ENCODE results near the gene TTC6.

Gene TTC6

DNA sequence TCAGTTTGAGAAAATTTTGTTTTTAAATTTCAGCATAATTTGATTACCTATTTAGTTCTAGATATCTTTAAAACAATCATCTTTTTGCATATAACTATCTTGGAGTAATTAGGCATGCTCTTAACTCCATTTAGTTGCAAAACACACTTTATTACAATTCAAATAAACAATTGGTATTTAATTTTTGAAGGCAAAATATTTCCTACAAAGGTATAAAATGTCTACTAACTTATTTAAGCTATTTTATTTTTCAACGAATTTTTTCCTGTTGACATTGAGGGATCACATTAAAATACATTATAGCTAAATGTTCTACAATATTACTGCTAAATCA is 8.7 kb upstream of the TTC6 start:
- no peak for DNase-seq

DNA sequence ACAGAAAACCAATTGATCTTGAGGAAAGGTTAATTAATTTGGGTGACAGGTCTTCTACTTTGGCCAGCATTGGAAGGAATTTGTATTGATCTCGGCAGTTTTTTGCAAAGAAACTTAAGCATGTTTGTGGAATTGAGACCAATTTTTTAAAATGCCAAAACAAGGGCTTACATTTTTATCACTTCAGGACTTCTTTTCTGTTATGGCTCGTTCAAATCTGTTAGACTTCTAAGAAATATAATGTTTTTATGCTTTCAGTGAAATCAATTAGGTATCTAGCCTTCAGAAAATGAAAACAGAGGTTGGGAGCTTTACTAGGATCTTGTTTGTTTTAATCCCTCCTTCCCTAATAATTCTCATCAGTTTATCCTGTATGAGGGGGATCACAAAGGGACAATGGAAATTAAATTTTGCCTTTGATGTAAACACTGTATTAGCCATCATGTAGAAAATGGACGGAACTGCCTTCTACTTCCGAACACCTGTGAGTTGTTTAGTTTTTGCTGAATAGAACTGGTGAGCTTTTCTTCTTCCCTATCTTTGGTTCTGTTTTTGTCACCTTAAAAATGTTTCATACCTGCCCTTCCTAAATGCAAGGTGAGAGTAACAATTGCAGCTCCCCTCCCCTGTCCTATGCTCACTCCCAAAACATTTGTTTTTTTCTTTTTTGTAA is 8.2 kb upstream of the TTC6 start:
- no peak for DNase-seq

DNA sequence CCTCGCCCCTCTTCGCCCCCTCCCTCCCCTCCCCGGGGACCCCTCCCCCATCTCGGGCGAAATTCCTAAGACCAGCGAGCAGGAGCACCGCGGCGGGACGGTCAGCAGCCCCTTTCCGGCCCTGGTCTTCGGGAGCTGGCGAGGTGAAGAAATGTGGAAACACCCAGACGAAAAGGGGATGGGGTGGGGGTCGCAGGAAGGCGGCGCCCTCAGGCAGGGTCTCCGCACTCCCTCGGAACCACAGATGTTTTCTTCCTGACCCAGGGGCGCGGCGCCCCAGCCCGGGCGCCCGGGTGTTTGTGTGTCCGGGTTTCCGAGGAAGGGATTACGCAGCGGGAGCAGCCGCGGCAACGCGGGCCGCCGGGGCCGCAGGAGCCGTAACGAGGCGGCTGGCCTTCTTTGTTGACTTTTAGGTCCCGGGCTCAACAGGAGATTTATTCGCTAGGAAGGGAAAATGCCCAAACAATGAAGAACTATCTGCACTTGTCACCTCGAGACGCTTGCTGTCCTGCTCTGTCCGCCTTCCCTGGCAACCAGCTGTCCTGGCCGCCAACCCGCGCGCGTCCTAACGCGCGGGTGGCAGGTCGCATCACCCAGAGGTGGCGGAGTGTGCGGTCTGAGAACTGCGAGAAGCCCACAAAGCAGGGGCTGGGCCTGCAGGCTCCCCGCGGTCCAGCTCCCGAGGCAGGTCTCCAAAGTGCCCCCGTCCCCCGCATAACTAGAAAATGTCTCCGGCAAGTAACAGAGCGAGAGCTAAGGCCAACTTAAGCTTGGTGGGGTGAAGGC is 7.4 kb upstream of the TTC6 start:
- DNase-seq = no peak

DNA sequence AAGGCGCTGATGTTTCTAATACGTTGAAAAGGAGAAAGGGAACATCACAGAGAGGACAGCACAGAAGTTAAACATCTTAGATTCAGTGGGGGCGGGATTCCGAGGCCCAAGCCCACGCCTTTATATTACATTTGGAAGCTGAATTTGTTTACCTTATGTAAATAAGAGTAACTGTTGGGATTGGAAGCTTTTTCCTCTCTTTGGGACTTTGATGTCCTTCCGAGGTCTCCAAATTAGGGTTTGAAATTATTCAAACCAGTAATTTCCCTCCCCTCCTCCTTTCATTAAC is 6.8 kb upstream of the TTC6 start:
- DNase-seq = no peak

DNA sequence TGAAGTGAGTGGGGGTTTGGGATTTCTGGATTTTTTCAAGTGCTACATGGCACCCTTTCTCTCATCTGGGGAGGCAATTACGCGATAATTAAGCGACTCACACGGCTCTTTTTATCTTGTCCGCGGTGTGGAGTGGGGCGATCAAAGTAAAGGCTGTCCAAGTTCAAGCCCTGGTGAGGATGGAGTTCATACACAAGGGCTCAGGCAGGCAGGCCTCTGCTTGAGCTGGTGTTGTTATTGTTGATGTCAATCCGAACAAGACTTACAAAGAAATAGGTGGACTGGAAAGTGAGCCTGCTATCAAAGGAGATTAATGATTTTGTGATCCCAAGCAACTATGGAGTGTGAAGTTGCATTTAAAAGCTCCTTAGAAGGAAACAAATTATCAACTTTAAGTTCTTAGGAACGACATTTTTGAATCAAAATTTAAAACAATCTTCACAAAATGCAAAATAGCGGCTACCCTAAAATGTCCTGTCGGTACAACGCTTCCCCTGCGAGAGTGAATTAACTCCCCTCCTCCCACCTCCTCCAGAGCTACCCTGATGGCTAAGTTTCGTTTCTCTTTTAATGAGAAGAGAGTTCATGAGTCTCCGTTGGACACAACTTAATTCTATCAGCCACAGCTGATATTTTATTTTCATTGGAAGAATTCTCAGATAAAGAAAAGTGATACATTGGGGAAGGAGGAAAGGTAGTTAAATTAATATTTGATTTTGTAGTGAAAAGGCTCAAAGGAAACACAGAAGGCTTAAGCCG is 6.3 kb upstream of the TTC6 start:
- no peak for DNase-seq

DNA sequence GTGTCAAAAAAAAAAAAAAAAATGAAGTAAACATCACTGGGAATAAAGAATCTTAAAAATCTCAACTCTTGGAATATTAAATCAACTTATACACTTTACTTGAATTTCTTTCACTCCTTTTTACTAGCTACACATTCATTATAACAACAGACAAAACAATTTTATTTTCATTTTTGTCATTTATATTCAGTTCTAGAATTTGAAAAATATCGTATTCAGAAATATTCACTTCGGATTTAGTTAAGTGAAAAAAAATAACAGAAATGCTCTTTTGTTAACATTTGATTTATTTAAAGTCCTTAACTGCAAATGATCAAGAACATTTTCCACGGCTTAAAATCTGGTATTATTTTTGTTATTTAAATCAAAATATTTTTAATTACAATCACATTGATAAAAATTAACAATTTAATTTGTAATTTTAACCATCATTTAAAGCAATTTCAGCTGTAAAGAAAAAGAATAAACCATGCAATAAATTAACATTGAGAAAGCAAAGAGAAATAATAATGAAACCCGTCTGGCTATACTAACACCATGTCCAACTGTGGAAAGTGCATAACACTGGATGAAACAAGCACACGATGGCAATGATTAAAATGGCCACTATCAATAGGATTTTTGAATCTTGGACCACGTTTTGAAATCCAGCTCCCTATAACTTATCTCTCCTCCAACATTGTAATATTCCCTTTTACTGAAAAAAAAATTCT is 5.6 kb upstream of the TTC6 start:
- no peak for DNase-seq

DNA sequence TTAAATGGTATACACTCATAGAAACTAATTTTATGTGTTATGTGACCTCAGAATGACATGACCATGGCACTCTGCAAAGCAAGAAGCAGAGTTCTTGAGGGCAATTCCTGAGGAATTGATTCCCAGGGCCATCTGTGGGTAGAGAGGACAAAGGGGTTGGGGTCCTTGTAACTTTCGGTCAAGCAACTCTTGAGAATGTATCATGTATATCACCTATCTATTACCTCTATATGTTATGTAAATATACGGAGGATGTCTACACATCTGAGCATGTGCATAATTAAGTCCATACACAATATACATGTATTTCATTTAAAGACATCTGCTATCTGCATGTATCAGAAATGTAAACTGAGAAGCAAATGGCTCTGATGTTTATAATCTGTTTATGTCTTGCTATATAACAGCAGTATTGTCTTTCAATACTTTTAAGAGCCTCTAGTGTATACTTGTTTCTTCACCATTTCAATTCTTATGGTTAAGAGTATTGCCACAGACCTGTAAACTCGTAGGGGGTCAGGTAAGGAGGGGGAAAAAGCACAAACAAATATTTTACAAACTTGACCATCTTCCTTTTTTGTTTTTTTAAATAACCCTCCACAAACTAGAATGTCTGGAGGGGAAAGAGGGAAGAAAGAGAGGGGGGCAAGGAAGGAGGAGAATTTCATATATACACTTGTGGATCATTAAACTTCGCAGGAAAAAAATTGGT is 4.8 kb upstream of the TTC6 start:
- no peak for DNase-seq

DNA sequence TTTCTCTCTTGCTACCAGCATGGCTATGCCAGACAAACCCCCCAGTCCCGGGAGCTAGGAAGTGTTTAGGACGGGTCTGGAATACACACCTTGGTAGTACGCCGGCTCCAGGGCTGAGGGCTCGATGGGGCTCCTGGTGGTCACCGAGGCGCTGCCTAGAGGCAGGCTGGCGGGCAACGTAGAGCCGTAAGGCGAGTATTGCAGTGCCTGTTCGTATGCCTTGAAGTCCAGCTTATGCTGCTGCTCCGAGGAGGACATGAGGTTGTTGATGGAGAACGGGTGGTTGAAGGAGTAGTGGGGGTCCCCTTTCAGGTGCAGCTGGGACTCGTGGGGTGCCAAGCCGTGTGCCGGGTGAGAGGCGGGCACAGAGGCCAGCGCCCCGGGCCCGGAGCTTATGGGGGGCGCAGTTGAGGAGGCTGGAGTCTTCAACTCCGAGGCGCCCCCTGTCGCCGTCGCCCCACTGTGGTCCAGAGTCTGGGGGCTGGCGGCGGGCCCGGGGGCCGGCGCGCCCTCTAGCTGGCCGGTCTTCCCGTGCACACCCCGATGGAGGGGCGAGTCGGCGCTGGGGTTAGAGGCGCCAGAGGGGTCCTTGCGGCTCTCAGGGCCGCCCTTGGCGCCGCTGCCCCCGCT is 4.0 kb upstream of the TTC6 start:
- DNase-seq = no peak

DNA sequence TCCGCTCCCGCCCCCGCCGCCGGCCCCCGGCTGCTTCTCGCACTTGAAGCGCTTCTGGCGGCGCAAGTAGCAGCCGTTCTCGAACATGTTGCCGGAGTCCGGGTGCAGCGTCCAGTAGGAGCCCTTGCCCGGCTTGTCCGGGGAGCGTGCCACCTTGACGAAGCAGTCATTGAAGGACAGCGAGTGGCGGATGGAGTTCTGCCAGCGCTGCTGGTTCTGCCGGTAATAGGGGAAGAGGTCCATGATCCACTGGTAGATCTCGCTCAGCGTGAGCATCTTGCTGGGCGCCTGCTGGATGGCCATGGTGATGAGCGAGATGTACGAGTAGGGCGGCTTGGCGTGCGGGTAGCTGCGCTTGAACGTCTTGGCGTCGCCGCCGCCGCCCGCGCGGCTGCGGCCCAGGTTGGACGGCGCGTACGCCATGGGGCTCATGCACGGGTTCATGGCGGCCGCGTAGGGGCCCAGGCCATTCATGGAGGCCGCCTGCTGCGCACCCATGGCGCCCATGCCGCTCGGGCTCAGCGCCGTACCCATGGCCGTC is 3.4 kb upstream of the TTC6 start:
- no peak for DNase-seq

DNA sequence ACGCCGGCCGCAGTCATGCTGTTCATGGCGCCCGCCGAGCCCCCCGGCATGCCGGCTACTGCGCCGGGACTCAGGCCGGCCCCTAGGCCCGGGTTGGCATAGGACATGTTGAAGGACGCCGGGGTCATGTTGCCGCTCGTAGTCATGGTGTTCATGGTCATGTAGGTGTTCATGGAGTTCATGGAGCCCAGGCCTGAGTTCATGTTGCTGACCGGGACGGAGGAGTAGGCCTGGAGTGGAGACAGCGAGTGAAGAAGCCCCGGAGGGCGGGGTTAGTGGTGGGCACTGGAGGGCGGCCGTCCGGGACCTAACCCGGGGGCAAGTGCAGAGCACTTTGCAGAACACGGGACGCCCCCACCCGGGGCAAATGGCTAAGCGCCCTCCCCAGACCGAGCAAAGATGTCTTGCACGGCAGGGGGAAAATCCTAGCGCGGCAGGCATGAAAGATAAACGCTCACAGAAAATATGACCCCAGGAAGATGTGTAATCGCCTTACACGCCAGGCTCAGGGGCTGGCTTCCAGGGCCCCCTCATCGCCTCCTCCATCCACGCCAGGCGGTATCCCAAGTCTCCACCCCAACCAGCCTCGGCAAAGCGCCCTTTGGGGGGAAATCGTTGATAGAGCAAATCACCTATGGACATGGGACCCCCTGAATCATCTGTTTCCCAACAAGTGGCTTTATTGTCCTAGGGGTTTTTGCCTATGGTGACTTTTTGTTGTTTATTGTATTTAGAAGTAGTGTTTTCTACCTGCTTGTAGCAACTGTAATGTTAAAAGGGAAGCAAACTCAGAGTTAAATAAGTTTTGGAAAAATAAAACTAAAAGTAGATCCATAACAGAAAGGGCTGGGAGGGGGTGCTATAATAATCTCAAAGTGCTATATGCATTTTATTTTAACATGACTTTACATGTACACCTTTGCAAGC is 2.7 kb upstream of the TTC6 start:
- DNase-seq = no peak

DNA sequence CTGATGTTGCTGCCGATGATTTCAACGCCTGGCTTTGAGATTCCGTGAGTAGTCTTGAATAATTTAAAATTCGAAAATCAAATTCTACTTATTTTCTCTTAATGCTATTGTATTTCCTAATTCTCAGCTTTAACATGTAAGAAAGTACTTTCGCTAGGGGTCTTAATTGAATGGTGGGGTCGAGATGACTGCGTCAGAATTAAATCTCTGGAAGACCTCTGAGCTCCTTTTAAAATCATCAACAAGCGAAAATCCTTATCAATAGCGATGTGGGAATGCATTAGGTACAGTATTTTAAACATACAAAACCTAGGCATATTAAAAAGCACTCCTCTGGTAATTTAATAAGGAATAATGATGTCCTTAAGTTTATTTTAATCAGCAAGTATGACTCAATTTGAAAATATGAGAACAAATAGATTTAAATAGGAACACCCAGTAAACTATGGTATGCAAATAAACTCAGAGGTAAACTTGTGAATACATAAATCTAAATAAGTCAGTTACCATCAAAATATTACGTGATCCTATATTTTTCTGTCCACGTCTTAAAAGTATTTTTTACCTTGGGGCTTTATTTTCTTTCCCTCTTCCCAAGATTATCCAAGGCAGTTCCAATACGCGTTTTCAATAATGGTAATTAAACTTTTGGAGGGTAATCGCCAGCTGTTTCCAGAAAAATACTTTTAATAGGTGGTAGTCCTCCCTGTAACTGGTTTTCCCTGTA is 1.8 kb upstream of the TTC6 start:
- DNase-seq = no peak

DNA sequence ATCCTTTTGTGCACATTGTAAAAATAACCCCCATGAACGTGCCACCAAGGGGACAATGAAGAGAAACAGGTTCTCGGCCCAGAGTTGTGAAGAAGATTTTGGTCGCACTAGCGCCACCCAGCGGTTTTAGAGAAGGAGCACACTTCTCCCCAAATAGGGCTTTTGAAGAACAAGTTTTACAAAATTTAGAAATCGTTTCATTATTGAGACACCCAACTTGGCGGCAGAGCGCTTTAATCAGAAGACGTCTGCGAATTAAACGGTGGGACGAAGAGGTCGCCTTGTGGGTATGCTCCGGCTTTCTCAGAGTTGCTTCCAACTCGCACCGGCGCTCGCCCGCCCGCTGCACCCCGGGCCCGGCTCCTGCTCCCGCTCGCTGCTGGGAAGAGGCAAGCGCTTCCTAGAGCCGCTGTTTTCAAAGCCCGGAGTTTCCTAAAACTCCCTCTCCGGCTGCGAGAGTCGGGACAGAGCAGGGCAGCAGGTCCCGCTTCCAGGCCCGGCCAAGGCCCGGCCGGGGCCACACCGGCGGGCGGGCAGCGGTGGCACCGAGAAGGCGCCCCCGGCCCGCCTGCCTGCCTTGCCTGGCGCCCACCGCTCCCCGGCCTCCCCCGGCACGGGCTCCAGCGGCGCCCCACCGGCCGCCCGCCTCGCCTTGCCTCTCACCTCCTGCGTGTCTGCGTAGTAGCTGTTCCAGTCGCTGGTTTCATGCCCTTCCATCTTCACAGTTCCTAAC is 1.0 kb upstream of the TTC6 start:
- DNase-seq = peak; percentile 75

DNA sequence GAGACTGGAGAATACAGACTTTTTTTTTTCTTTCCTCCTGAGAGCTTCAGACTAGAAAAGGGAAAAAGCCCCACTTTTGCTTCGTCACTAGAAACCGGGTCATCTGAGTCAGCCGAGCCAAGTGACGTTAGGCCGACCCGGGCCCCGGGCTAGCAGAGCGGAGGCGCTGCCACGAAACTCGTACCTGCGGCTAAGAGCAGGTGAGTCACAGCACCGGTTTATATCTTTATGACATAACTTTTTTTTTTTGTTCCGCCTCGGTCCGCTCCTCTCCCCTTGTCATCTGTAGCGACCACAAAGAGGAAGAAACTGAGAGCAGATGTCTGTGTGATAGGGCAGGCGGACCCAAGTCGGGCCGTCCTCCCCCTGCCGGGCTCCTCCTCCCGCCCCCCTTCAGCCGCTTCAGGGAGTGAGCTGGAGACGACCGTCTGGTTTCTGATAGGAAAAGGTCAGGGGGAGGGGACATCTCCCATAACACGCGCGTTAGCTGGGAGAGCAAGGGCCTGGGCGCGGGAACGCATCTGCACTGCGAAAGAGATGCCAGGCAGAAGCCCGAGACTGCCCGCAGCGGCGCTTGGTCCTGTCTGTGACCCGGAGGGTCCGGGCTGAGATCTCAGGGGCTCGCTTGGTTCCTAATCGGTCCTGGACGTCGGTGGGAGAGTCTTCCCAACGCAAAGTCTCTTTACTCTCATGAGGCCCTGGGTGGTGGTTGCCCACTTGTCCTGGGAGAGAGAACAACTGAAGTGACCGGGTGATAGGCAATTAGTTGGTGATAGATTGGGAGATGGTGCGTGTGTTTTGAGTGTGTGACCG is 586 bp downstream of the TTC6 start:
- peak; percentile 62 for DNase-seq

DNA sequence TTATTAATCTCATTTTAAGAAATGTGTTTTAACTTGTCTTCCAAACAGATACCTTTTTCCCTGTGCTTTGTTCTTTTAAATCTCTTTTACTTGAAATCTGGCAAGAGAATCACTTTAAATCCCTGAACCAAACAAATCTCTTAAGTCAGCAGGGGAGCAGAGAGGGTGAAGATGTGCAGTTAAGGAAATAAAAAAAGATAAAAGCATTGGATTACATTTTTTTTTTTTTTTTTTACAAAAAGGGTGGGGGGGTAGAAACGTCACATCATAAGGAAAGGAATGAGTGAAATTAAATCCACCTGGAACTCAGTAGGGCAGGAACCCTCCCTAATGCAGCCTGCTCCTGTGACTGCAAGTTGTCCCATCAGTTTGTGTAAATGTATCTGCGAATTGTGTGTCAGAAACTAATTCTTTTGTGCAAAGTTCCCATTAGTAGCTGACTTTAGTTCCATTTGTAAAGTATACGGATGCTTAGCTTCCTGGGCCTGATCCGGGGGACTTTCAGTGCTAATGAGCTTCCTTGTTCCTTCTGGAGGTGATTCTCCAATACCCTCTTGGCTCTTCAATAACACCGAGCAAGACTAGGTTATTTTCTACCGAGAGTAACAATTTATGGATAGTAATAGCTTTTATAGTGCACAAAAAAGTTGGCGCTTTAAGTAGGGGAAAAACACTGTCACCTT is 1.5 kb downstream of the TTC6 start:
- DNase-seq = no peak

DNA sequence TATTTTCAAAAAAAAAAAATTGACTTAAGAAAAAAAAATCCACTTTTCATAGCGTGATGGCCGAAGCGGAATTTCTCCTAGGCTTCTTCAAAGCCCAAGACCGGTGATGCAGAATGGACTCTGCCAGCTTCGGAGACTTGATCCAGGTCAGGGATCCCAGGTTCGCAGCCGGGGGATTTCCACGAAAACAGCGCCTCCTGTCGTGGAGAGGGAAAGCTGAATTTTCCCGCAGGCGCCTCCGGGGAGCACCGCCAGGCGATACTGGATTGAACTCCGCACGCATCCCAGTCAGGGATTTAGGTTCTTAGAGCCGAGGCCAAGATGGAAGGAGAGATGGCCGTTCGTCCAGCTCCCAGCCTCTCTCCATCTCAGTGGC is 2.1 kb downstream of the TTC6 start:
- DNase-seq = no peak

DNA sequence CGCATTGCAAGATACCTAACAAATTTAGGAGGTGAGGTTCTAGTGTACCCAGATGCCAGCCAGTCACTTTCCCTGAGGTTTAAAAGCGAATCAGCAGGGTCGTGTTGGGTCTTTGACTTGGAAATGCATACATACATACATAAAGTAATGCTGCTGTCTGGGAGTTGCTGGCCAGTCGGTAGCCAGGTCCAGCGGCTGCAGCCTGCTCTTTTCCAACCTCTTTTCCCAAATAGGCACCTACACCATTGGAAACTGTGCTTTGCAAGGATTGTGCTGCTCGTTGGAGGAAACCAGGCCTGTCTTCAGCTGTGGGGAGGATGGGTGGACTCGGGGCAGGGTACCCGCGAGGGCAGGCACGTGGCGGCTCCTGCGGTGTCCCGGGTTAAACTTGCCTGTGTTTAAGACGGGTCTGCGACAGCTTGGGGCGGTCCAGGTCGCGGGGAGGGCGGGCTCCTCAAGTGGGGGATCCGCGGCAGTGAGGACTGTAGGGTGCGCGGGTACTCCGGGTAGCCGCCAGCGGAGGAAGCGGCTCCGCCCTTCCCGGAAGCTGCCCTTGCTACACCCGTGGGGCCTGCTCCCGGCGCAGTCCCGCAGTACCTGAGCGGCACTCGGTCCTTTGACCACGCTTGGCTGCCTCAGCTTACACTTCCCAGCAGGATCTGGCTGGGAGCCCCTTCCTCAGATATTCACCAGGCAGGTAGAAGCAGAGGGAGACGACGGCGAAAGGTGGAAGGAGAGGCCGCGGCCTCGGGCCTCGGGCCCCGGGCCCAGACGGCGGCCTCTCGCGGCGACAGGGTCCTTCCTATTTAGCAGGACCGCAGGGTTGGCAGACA is 2.7 kb downstream of the TTC6 start:
- no peak for DNase-seq

Measured in NCI-H1048 (cell line).